Prostate gland (tissue), 2 donors: ENCODE data around the gene MSANTD2. TPM values are rescaled to one million over a fixed set of nuclear protein-coding genes. Genes with fewer than 3 reads are reported as not detected.

ENCODE experiments used
- DNase-seq: peaks from one replicate; pipeline ENCODE4 v3.0.0-alpha.2; 2019; ENCODE audit warnings: low spot score
- H3K27ac ChIP-seq, 2 donors: fragments of 200-600 bp; sonication (generic); 2 replicates each; pipeline ENCODE4 v1.5.1; 2017 to 2019
- H3K27me3 ChIP-seq: fragments of 200-600 bp; sonication (generic); replicated peaks from 2 replicates; pipeline ENCODE4 v1.5.1; 2019; ENCODE audit not compliant: insufficient read depth
- H3K36me3 ChIP-seq, 2 donors: fragments of 200-600 bp; sonication (generic); 1 replicate in 1 of 2; 2 replicates in 1 of 2; pipeline versions ENCODE4 v1.5.1 to v1.8.1; 2017 to 2019
- H3K4me1 ChIP-seq: fragments of 200-600 bp; sonication (generic); replicated peaks from 2 replicates; pipeline ENCODE4 v1.5.1; 2019
- H3K4me3 ChIP-seq, 2 donors: fragments of 200-600 bp; sonication (generic); 2 replicates each; pipeline ENCODE4 v1.5.1; 2017 to 2019
- H3K9me3 ChIP-seq: fragments of 200-600 bp; sonication (generic); 2 replicates; pipeline ENCODE4 v1.5.1; 2017
- POLR2A ChIP-seq: fragments of 450-650 bp; IDR thresholded peaks from one replicate; pipeline ENCODE4 v1.6.1; 2016; ENCODE audit warnings: antibody characterized with exemption, mild to moderate bottlenecking
- POLR2AphosphoS5 ChIP-seq: sonication (generic); formaldehyde crosslinking; IDR thresholded peaks from one replicate; pipeline ENCODE4 v1.6.1; 2017; ENCODE audit warnings: antibody characterized with exemption
- WGBS: methylation state at CpG from one replicate; pipeline ENCODE4 v1.1.5; 2018; 5-methylcytosine and 5-hydroxymethylcytosine counted together
- intact Hi-C: fragments of 100-400 bp; cut with DNase I; formaldehyde crosslinking; loops from one replicate; pipeline ENCODE4 v1.14.2; 2022
- total RNA-seq, 2 donors: library from RNA; depleted of rRNA; stranded (reverse); fragments of >200 nt; gene quantifications; one replicate each; pipeline ENCODE4 v1.1.0, GENCODE V29; 2016
- TF ChIP-seq, protein P1 (sequence below), 4 experiments: fragments of 200-600 bp in 2 of 4; fragments of 450-650 bp in 2 of 4; sonication (generic) in 2 of 4; IDR thresholded peaks; 1 replicate in 3 of 4; 2 replicates in 1 of 4; pipeline ENCODE4 v1.5.1; 2016 to 2019; ENCODE audit warnings: antibody characterized with exemption in 4 of 4, mild to moderate bottlenecking in 2 of 4, moderate library complexity in 2 of 4

The MSANTD2 gene
- total RNA-seq, 2 donors from 2014 or later = 12.3 to 22.9 TPM

GRCh38 chr11:124821995-124822730 lies 22.0 kb upstream of the MSANTD2 start:
- DNase-seq = no peak
- 72% methylated on average over 6 of the region's 6 CpGs for WGBS
- TF ChIP-seq, protein P1, sequence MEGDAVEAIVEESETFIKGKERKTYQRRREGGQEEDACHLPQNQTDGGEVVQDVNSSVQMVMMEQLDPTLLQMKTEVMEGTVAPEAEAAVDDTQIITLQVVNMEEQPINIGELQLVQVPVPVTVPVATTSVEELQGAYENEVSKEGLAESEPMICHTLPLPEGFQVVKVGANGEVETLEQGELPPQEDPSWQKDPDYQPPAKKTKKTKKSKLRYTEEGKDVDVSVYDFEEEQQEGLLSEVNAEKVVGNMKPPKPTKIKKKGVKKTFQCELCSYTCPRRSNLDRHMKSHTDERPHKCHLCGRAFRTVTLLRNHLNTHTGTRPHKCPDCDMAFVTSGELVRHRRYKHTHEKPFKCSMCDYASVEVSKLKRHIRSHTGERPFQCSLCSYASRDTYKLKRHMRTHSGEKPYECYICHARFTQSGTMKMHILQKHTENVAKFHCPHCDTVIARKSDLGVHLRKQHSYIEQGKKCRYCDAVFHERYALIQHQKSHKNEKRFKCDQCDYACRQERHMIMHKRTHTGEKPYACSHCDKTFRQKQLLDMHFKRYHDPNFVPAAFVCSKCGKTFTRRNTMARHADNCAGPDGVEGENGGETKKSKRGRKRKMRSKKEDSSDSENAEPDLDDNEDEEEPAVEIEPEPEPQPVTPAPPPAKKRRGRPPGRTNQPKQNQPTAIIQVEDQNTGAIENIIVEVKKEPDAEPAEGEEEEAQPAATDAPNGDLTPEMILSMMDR (IDR thresholded peaks at IDR 0.05) = no peak
- TF ChIP-seq POLR2AphosphoS5 (no peak), POLR2A (no peak)
- Histone ChIP-seq H3K4me1 (no peaks in the 10 kb centered on the region), H3K27ac (no peak overlapping the region), H3K27me3 (no peaks in the 10 kb centered on the region), H3K36me3 (no peaks in the 10 kb centered on the region), H3K4me3 (no peak overlapping the region), H3K9me3 (no peaks in the 10 kb centered on the region)
- intact Hi-C loops = no loop called here

GRCh38 chr11:124817036-124817435 lies 16.8 kb upstream of the MSANTD2 start:
- no peaks in the 10 kb centered on the region for H3K9me3 ChIP-seq
- WGBS = 79% methylated on average over 3 of the region's 3 CpGs
- no peak overlapping the region for H3K4me3 ChIP-seq
- H3K36me3 ChIP-seq = no peaks in the 10 kb centered on the region
- TF ChIP-seq POLR2A (no peak), POLR2AphosphoS5 (no peak)
- TF ChIP-seq, protein P1 (IDR thresholded peaks at IDR 0.05) = no peak
- H3K27me3 ChIP-seq = no peaks in the 10 kb centered on the region
- H3K27ac ChIP-seq = no peak overlapping the region
- no peaks in the 10 kb centered on the region for H3K4me1 ChIP-seq
- DNase-seq = no peak
- intact Hi-C loops = no loop called here

DNA sequence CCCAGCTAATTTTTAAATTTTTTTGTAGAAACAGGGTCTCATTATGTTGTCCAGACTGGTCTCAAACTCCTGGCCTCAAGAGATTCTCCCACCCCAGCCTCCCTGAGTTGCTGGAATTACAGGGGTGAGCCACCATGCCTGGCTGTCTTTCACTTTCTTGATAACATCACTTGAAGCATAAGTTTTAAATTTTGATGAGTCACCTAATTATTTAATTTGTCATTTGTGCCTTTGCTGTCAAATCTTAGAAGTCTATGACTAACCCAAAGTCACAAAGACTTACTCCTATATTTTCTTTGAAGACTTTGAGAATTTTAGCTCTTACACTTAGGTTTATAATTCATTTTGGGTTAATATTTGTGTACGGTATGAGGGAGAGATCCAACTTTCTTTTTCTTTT lies 14.5 kb upstream of the MSANTD2 start:
- Histone ChIP-seq H3K27me3 (no peaks in the 10 kb centered on the region), H3K27ac (no peak overlapping the region), H3K4me1 (no peaks in the 10 kb centered on the region), H3K36me3 (no peaks in the 10 kb centered on the region), H3K4me3 (no peak overlapping the region), H3K9me3 (no peaks in the 10 kb centered on the region)
- intact Hi-C loops = no loop called here
- TF ChIP-seq, protein P1 (IDR thresholded peaks at IDR 0.05) = no peak
- TF ChIP-seq POLR2A (no peak), POLR2AphosphoS5 (no peak)
- DNase-seq = no peak
- WGBS = 93% methylated on average over 1 of the region's 1 CpG

DNA sequence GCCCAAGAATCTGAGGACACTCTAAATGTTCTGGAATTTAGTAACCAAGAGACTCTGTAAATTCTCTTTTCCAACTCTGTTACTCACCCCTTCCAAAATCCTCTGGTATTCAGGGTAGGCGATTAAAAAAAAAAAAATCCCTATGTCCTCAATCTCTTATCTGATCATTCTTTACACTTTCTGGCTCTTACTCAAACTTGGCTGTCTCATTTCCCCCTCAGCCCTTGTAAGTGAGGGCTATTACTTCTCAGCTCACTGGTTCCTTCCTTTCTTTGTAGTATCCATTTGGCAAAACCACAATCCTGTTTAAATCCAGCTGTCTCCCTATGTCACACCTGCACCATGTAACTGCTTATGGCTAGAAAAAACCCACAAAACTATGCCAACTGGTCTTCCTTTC lies 12.7 kb upstream of the MSANTD2 start:
- no peak for TF ChIP-seq POLR2AphosphoS5
- TF ChIP-seq, protein P1 (IDR thresholded peaks at IDR 0.05) = no peak
- TF ChIP-seq POLR2A = no peak
- Histone ChIP-seq H3K27me3 (no peaks in the 10 kb centered on the region), H3K27ac (no peak overlapping the region), H3K4me3 (no peak overlapping the region), H3K4me1 (no peaks in the 10 kb centered on the region), H3K36me3 (no peaks in the 10 kb centered on the region), H3K9me3 (no peaks in the 10 kb centered on the region)
- DNase-seq = no peak
- 6% methylated on average over 1 of the region's 1 CpG for WGBS
- intact Hi-C loops = no loop called here
